HG03378 (cell line): ENCODE data around the gene C2orf68.
"Not testable (repeated sequence)": the region's sequence is repeated elsewhere in the genome, so short reads cannot be mapped to it uniquely, and the experiment has no call there.

Experiments
- ATAC-seq: cut with Tn5 transposase; IDR thresholded peaks from one replicate; pipeline ENCODE4 v1.9.1; 2021; ENCODE audit warnings: mild to moderate bottlenecking, moderate library complexity; ENCODE audit not compliant: unreplicated experiment

Gene C2orf68

DNA sequence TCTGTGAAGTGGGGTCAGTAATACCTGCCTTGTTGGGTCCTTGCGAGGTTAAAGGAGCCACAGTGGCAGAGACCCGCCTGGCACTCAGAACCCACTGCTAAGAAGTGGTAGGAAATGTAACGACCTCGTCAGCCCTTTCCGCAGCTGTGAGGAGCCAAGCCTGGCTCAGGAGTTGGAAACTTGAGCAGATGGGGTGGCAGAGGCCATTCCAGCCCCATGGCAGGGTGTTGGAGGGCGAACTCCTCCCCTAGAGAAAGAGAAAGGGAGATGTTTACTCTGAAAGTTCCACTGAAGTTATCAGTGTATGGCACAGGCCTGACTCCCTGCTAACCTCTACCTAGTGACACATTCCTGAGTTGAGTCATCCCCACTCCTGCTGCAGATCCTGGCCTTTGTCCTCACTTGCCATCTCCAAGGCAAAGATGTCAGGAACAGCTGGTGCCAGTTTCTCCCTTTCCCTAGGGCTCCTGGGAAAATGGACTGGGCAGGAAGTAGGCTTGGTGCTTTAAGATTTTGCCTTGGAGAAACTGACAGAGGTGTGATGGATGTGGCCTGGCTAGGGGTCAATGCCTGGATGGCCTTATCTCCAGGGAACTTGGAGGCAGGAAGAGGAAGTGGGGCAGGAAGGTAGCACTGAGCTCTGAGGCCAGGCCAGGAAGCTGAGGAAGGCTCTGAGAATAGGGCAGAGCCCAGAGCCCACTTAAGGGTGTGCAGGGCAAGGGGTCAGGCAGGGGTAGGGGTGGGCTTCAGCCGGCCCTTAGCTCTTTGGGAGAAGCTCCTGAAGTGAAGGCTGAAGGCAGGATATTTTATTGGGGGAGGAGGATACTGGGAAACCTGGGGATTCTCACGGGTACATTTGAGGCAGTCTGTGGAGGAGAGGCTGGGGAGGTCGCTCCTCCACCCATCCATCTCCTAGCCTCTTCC is 26.7 kb downstream of the C2orf68 start:
- ATAC-seq = no peak

DNA sequence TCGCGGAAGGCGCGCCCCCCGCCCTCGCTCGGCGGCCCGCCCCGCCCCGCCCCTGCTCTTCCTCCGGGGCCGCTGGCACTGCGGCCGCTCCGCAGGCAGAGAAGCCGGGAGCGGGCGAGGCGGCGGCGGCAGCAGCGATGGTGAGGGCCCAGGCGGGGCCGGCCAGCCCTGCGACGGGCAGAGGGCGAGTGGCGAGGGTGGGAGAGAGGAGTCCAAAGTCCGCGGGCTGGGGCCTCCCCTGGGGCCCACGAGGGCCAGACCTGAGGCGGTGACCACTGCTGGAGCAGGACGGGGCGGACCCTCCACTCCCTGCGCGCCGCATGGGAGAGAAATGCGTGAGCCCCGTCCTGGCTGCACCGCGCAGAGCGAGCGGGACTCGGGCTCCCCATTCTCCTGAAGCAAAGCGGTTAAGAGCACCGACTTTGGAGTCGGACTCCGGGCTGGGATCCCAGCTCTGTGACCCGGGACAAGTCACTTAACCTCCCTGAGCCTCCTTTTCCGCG is 27.5 kb downstream of the C2orf68 start, which contains the start of gene VAMP5:
VAMP5 (plus strand) TSS at position 78 of the 503 bp plus-strand sequence; CDS start at position 138, 60 bp downstream.
- no peak for ATAC-seq

DNA sequence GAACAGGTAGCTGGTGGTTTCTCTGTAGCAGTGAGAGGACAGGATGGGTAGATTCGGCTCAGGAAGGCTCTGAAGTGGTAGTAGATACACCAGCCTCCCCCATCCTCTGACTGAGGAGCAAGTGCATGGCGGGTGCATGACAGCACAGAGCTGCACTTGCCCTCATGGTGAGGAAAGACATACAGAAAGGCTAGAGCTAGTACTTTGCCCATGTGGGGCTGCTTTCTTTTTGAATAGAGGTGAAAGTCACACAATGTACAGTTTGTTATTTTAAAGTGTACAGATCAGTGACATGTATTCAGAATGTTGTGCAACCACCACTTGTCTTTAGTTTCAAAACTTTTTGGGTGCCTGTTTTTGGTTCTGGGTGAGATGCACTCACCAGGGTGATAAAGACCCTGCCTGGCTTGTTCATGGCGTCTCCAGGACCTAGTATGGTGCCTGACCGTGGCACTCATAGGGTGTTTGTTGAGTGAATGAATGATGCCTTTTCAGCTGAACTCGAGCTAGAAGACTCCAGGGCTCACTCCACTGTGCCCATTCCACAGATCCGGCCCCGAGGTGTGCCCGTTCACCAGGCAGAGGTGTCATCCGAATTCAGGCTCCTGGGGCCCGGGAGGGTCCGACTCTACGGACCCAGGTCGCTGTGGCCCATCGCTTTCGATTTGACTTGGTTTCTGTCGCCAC is 28.1 kb downstream of the C2orf68 start:
- no peak for ATAC-seq

DNA sequence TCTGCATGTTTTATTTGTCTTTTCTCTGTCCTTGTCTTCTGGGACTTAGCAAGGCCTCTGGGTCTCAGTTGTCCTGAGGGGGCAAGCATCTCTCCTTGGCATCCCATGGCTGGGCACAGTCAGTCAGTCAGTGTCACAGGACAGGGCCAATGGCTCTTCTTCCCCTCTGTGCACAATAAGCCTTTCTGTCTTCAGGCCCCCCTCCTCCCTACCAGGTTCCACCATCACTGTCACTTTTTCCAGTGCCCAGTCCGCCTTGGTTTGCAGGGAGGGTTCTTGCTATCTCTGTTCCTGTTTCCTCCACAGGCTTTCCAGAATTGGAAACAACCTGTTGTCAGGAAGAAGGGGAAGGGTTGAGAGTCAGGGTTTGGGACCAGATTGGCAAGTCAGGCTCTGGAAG is 29.4 kb downstream of the C2orf68 start:
- no peak for ATAC-seq

DNA sequence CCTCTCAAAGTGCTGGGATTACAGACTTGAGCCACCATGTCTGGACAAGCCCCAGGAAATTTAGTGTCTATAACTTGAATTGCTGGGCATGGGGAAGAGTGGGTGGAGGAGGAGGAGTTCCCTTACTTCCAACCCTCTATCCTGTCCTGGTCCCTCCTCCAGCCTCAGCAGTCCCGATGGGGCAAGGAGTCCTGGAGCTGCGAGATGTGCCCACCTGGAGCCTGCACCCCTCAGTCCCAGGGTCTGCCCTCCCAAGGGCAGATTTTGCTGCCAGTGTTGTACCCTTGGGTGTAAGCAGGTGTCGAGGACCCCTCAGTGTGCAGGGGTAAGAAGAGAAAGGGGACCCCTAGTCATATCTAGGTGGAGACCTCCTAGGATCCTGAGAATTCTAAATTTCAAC is 31.7 kb downstream of the C2orf68 start:
- ATAC-seq = no peak

DNA sequence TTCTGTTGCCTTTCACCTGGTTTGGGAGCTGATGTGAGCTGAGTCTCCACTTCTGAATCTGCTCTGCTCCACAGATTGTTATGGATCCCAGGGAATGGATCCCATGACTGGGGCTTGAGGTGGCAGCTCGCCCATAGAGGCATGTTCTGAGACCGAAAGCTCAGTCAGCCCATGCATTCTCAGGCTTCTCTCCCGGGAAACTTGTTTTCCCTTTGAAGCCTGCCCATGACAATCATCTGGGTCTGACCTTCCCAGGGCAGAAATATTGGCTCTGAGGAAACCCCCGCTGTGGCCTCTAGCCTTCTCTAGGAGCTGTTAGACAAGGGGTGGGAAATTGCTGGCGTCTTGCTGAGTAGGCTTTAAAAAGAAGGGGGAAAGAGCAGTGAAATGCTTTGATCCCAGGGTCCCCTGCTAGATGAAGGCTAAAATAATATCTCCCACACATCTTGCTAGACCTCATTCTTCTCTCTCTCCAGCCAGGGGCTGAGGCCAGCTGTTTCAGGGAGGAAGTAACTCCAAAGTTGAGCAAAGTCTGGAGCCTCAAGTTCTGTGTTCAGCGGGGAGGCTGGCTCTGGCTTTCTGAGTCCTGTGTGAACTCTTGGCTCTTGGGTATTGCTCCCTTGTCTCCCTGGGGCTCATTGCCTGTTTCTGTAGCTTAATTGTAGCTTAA is 32.5 kb downstream of the C2orf68 start:
- no peak for ATAC-seq

DNA sequence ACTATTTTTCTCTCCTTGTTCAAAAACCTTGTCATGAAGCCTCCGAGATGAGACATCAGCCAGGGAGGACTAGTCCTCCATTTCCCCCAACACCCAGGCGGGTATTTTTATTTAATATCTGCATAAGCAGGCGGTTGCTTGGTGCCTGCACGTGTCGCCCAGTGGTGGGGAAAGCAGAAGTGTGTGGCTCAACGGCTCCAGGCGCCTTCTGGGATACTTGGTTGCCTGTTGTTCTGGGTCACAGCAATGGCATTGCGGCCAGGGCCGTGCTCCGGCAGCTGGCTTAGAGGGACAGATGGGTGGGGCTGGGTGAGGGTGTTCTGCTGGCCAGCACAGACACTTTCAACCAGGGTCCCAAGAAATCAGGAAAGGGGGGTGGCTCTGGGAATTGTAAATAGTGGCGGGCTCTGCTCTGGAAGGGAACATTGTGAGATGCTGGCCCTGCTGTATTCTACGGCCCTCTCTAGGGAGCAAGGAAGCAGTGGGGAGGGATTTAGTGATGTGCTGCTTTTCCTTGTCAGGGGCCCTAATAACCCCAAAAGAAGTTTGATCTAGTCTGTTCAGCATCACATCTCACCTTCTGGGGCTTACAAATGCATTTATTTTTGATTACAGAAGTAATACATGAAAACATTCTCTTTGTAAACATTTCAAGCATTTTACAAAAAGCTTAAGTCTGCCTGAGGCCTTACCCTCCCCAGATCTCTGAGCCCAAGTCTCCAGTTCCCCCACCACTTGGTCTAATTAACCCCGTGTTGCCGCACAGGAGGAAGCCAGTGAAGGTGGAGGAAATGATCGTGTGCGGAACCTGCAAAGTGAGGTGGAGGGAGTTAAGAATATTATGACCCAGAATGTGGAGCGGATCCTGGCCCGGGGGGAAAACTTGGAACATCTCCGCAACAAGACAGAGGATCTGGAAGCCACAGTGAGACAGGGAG is 33.4 kb downstream of the C2orf68 start:
- no peak for ATAC-seq

DNA sequence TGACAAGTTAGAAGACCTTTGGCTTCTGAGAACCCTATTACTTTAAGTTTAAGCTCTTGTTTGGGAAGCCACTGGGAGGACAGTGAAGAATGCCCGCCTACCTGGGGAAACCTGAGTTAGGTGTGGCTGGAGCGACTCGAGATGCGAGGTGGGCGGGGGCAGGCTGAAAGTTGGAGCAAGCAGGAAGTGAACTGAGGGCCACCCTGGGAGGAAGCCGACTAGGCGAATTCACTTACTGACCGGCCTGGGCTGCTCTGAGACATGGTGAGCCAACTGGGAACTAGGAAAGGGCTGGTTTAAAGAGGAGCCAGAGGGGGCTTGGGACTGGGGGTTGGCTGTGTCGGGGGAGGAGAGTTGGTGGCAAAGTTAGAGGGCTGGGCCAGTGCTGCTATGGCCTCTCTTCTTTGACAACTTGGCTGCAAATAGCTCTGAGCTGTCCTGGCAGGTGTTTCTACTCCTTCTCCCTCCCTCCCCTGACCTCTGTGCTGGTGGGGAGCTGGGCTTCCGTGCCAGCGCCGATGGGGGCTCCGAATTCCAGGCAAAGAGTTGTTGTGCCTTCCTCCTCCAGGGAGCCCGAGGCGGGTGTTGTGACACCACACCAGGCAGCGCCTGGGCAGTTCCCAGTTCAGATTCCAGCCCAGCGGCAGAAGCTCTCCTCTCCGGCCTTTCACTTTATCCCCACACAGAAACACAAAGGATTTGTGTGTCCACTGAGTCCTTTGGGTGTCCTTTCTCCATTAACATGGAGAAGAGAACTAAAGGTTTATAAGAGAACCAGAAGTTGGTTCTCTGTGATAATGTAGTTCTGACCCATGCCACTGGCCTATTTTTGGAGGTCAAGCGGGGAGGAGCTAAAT is 34.3 kb downstream of the C2orf68 start, which contains the start of gene VAMP8:
VAMP8 (plus strand) TSS at position 201 of the 857 bp plus-strand sequence; CDS start at position 262, 61 bp downstream.
- ATAC-seq = no peak

DNA sequence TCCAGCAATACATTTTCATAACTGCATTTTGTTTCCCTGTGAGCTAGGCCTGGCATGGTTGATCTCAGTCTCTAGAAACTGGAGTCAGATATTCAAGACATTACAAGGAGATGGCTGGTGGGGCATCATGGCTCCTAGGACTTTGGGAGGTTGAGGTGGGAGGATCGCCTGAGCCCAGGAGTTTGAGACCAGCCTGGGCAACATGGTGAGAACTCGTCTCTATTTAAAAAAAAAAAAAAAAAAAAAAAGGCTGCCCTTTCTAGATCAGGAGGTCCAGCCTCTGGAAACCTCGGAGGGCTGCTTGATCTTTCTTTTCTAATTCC is 34.8 kb downstream of the C2orf68 start:
- ATAC-seq = no peak

DNA sequence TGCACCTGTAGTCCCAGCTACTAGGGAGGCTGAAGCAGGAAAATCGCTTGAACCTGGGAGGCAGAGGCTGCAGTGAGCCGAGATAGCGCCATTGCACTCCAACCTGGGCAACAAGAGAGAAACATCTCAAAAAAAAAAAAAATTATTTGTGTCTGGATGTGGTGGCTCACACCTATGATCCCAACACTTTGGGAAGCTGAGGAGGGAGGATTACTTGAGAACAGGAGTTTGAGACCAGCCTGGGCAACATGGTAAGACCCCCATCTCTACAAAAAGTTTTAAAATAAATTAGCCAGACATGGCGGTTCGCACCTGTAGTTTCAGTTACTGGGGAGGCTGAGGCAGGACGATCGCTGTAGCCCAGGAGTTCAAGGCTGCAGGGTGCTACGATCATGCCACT is 36.1 kb downstream of the C2orf68 start:
- no peak for ATAC-seq

DNA sequence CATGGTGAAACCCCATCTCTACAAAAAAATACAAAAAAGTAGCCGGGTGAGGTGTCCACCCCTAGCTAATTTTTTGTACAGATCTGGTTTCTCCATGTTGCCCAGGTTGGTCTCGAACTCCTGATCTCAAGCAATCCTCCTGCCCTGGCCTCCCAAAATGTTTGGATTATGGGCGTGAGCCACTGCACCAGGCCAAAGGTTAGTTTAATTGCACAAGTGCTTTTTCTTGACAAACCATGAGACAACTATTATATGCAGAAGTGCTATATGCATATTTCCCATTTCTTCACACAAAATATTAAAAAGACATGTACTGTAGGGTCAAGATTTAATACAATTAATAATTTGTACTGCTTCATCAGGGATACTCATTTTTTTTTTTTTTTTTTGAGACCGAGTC is 45.6 kb downstream of the C2orf68 start:
- ATAC-seq = no peak

DNA sequence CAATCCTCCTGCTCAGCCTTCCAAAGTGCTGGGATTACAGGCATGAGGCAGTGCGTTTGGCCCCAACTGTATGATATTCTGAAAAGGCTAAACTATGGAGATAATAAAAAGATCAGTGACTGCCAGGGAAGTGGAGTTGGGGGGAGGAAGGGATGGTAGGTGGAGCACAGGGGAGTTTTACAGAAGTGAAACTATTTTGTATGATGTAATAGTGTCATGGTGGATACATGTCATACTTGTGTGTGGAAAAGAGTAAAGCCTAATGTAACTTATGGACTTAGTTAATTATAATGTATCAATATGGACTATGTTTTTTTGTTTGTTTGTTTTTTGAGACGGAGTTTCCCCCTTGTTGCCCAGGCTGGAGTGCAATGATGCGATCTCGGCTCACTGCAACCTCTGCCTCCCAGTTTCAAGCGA is 47.7 kb downstream of the C2orf68 start:
- ATAC-seq = peak; percentile 54

DNA sequence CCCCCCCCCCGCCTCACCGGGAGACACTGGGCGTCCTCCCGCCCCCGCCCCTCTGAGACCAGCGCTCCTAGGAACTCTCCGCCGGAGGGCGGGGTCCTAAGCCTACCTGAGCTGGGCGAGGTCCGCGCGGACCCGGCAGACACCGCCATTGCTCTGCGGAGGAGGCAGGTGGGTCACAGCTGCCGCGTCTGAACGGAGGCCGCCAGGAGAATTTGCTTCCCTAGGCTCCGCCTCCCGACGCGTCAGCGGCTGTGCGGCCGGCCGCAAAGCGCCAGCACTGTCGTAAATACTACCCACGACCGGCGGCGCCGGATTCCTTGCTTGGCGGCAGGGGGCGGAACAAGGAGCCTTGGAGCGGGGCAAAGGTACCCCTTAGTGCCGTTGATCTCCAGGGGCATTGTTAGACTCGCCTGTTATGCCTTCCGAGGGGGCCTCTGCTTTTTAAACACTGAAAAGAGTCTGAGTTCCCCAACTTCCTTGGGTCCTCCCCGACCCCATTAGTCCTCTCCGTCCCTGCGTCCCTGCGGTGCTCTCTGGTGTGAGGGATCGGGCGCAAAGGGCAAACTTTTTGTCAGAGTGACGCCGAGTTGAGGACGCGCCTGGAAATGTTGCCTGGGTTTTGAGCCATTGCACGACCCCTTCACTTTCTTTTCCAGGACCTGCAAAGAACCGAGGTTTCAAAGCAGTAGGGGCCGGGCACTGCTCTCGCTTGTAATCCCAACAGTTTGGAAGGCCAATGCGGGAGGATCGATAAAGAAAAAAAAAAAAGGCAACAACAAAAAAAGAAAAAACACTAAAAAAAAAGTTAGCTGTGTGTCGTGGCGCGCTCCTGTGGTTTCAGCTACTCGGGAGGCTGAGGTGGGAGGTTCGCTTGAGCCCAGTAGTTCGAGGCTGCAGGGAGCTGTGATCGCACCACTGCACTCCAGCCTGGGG is 50.3 kb downstream of the C2orf68 start, which contains the start of gene GGCX:
GGCX (minus strand) TSS at position 214 of the 933 bp plus-strand sequence; CDS start at position 149, 65 bp downstream.
- ATAC-seq = peak; percentile 69

DNA sequence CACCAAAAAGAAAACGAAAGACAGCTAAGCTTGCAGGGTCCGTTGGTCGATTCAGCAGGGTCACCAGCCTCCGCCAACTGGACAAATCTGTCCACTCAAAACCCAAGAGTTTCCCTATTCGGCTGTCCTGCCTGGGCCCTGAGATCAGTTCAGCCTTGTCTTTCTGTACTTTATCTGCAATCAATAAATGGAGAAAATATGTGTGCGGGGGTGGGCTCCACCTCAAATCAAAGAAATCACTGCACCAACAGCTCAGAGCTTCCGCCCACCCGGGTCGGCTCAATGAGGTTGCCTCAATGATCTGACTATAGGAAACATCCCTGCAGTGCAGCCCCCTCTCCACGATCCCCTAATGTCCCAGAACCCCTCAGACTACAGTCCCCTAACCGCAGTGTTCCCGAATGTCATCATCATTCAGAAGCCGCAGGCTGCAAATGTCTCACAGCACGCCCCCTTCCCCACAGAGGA is 51.0 kb downstream of the C2orf68 start:
- ATAC-seq = peak; percentile 8

DNA sequence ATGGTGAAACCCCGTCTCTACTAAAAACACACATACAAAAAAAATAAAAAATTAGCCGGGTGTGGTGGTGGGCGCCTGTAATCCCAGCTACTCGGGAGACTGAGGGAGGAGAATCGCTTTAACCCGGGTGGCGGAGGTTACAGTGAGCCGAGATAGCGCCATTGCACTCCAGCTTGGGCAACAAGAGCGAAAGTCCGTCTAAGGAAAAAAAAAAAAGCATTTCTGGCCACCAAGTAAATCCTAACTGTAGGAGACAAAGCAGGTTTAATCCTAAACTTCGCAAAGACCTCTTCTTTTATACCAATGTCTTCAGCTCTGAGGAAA is 51.5 kb downstream of the C2orf68 start:
- not testable (repeated sequence) for ATAC-seq

DNA sequence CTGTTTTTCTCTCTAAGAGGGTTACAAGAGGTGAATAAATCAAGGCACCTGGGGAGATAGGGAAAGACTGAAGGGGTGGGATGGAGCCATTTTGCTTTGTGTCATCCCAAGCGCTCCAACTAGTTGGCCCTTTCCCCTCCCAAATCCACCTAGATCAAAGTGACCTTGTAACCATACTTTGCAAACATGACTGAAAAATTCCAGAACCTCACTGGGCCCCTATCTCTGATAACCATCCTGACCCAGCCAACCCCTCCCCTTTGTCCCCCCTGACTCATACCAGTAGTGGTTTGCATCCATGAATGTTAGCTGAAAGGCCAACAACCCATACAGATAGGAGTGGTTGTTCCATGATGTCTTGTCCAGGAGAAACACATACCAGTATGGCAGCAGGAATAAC is 53.7 kb downstream of the C2orf68 start:
- ATAC-seq = no peak

DNA sequence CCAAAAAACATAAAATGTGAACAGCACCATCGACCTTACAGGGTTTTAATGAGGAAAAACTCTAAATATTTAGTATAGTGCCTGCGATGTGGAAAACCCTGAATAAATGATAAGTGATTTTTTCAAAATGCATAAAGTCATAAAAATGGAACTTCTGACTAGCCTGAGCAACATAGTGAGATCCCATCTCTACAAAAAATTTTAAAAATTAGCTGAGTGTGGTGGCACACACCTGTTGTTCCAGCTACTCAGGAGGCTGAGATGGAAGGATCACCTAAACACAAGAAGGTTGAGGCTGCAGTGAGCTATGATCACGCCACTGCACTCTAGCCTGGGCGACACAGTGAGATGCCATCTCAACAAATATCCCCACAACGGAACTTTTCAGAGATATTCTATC is 54.7 kb downstream of the C2orf68 start:
- no peak for ATAC-seq
